ENCODE measurements around the gene PI4K2A.
A peak's percentile ranks its signal among the peaks of the same experiment; 100 is the strongest.

PI4K2A gene

GRCh38 chr10:97711640-97712572 is 71.4 kb downstream of the PI4K2A start:
- DNase-seq (ENCODE audit: low read depth): no peak

DNA sequence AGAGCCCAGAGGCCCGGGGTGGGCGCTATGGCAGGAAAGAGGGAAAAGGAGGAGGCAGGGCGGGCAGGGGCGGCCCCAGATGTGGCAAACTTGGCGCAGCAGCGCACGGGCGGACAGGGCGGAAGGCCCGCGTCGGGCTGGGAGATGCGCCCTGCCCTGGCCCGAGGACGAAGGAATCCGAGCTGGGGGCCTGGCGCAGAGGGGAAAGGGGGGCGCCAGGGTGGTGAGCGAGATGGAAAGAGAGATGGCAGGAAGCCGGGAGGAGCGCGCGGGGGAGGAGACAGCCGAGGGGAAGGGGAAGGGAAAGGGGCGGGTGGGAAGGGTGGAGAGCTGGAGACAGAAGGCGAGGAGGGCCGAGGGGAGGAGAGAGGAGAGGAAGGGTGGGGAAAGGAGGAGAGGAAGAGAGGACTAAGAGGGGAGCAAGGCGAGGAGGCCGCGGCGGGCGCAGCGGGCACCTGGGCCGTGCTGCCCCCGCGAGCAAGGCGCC is 72.9 kb downstream of the PI4K2A start, which contains the start of gene MARVELD1:
TSS of gene MARVELD1 (plus strand) at position 392 of the 487 bp plus-strand sequence. CDS start 147 bp downstream, outside the sequence.
- peak within 1 kb of the TSS; percentile 72 for H3K4me3 ChIP-seq (ENCODE audit: control insufficient read depth, low read depth, low read length)
- TF ChIP-seq, protein P1, sequence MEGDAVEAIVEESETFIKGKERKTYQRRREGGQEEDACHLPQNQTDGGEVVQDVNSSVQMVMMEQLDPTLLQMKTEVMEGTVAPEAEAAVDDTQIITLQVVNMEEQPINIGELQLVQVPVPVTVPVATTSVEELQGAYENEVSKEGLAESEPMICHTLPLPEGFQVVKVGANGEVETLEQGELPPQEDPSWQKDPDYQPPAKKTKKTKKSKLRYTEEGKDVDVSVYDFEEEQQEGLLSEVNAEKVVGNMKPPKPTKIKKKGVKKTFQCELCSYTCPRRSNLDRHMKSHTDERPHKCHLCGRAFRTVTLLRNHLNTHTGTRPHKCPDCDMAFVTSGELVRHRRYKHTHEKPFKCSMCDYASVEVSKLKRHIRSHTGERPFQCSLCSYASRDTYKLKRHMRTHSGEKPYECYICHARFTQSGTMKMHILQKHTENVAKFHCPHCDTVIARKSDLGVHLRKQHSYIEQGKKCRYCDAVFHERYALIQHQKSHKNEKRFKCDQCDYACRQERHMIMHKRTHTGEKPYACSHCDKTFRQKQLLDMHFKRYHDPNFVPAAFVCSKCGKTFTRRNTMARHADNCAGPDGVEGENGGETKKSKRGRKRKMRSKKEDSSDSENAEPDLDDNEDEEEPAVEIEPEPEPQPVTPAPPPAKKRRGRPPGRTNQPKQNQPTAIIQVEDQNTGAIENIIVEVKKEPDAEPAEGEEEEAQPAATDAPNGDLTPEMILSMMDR (conservative IDR thresholded peaks at IDR 0.05; ENCODE audit: control insufficient read depth, insufficient read depth, low read depth, low read length): no peak

More at GRCh38 chr10:97711640-97712572, 71.4 kb downstream of the PI4K2A start:
- TF ChIP-seq, protein P1 (conservative IDR thresholded peaks at IDR 0.05; ENCODE audit: control insufficient read depth, insufficient read depth, low read depth, low read length): no peak
- H3K4me3 ChIP-seq (ENCODE audit: control insufficient read depth, low read depth, low read length): no peak overlapping the region

GRCh38 chr10:97713826-97714400 is 73.4 kb downstream of the PI4K2A start:
- peak; percentile 75 for DNase-seq (ENCODE audit: low read depth)
- TF ChIP-seq, protein P1 (conservative IDR thresholded peaks at IDR 0.05; ENCODE audit: control insufficient read depth, insufficient read depth, low read depth, low read length): no peak
- H3K4me3 ChIP-seq (ENCODE audit: control insufficient read depth, low read depth, low read length): peak overlapping the region; percentile 72

More for the DNA sequence above, 72.9 kb downstream of the PI4K2A start, which contains the start of gene MARVELD1:
- peak; percentile 77 for DNase-seq (ENCODE audit: low read depth)

DNA sequence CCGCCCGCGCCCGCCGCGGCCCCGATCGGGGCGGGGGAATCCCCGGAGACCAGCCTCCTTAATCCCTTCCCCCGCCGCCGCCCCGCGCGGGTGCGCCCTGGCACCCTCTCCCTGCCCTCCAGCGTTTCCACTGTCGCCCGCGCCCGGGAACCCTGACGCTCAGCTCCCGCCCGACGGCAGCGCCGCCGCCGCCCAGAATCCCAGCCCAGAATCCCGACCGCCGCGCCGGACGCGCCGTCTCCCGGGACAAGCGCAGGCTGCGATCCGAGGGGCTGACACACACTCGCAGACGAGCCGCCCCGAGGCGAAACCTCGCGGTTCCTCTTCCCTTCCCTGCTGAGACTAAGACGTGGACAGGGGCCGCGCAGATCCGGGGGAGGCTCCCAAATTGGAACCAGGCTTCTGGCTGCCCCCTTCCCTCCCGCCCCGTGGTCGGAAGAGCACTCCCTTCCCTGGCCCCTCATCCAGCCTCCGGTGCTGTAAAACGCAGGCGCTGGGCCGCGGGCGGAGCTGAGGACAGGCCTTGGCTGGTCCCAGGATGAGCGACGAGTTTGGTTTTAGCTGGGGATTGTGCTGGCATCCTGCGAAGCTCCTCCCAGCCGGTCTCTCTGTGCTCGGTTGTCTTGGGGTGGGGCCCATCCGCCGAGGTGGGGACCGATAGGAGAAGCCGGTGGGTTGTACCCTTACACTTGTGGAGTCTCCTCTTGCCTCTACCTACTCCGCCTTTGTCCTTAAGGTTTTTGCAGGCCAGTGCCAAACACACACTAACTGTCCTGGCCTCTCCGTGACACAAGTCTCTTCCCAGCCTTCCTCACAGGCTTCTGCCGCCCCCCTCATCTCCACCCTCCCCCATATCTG is 74.2 kb downstream of the PI4K2A start:
- peak; percentile 73 for DNase-seq (ENCODE audit: low read depth)
- H3K4me3 ChIP-seq (ENCODE audit: control insufficient read depth, low read depth, low read length): peak overlapping the region; percentile 72
- TF ChIP-seq, protein P1 (conservative IDR thresholded peaks at IDR 0.05; ENCODE audit: control insufficient read depth, insufficient read depth, low read depth, low read length): no peak

- H3K4me3 ChIP-seq (ENCODE audit: control insufficient read depth, low read depth, low read length): peak overlapping the region; percentile 72
- DNase-seq (ENCODE audit: low read depth): peak; percentile 23
- TF ChIP-seq, protein P1 (conservative IDR thresholded peaks at IDR 0.05; ENCODE audit: control insufficient read depth, insufficient read depth, low read depth, low read length): no peak
Measured at GRCh38 chr10:97715259-97715874, 74.9 kb downstream of the PI4K2A start.

Measured in fibroblast of mammary gland (primary cell).